Stimulated activated naive B cell treated with anti-CD40 and anti-IgM and Interleukin-4, amounts not matched to agents 10 μg/mL and 1 μg/mL and 100 μg/mL, for 72 hours (primary cell): ENCODE measurements around the gene RGS17.
A peak's percentile ranks its signal among the peaks of the same experiment; 100 is the strongest.
"Not testable (repeated sequence)": the region's sequence is repeated elsewhere in the genome, so short reads cannot be mapped to it uniquely, and the experiment has no call there.

Source experiments
- ATAC-seq, 2 donors: fragments of 150-1000 bp; cut with Tn5 transposase; replicated peaks; 2 replicates each; pipeline ENCODE4 v1.10.0; 2021; ENCODE audit warnings: moderate library complexity in 1 of 2
- DNase-seq: peaks from one replicate; pipeline ENCODE4 v3.0.0; 2021
- H3K27ac Mint-ChIP-seq: one replicate; pipeline ENCODE4 v1.8.0; 2022; ENCODE audit warnings: mild to moderate bottlenecking, mixed read lengths
- H3K27me3 Mint-ChIP-seq, 2 donors: one replicate each; pipeline ENCODE4 v1.8.0; 2022; ENCODE audit warnings: mixed read lengths in 2 of 2
- H3K36me3 Mint-ChIP-seq, 2 donors: one replicate each; pipeline ENCODE4 v1.8.0; 2022; ENCODE audit warnings: mixed read lengths in 2 of 2, mild to moderate bottlenecking in 1 of 2
- H3K4me1 Mint-ChIP-seq, 2 donors: one replicate each; pipeline ENCODE4 v1.8.0; 2022; ENCODE audit warnings: mixed read lengths in 2 of 2, mild to moderate bottlenecking in 1 of 2
- H3K4me3 Mint-ChIP-seq, 2 donors: one replicate each; pipeline ENCODE4 v1.8.0; 2022; ENCODE audit warnings: mild to moderate bottlenecking in 2 of 2, mixed read lengths in 2 of 2, moderate library complexity in 1 of 2
- H3K9me3 Mint-ChIP-seq, 2 donors: one replicate each; pipeline ENCODE4 v1.8.0; 2022; ENCODE audit warnings: mixed read lengths in 2 of 2, mild to moderate bottlenecking in 1 of 2

Gene RGS17

GRCh38 chr6:153023977-153024708 lies 106.9 kb downstream of the RGS17 start:
- H3K4me1 Mint-ChIP-seq, result no peaks in the 10 kb centered on the region
- peaks cover 12 to 27% of the 10 kb centered on the region in 2 donors for H3K27me3 Mint-ChIP-seq
- no peaks in the 10 kb centered on the region for H3K9me3 Mint-ChIP-seq
- no peaks in the 10 kb centered on the region for H3K36me3 Mint-ChIP-seq
- no peak overlapping the region for H3K4me3 Mint-ChIP-seq
- DNase-seq (peak; percentile 24), ATAC-seq (peak; percentile 98 to 99)
- H3K27ac Mint-ChIP-seq, result no peak overlapping the region

DNA sequence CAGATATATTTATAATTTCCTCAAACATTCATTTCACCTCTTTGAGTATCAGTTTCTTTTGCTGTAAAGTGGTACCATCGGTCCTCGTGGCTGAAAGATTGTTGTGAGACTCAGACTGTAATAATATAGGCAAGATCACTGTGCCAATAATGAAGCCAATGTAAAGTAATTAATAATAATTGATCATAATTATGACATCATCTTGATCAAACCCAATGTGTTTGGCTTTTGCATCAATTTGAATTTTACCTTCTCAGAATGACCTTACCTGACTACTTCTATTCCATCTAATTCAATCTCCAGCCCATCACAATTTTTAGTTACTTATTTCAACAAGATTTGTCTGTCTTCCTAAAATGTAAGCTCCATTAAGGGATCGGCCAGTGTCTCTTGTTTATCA lies 112.7 kb downstream of the RGS17 start:
- no peaks in the 10 kb centered on the region for H3K36me3 Mint-ChIP-seq
- peaks cover 10 to 19% of the 10 kb centered on the region in 2 donors for H3K27me3 Mint-ChIP-seq
- no peak for ATAC-seq
- DNase-seq, result no peak
- H3K27ac Mint-ChIP-seq, result no peak overlapping the region
- H3K9me3 Mint-ChIP-seq, result no peaks in the 10 kb centered on the region
- H3K4me3 Mint-ChIP-seq, result no peak overlapping the region
- H3K4me1 Mint-ChIP-seq, result no peaks in the 10 kb centered on the region

- DNase-seq (no peak), ATAC-seq (no peak)
- Mint-ChIP-seq H3K27ac (no peak overlapping the region), H3K4me1 (no peaks in the 10 kb centered on the region), H3K27me3 (peaks cover 10 to 19% of the 10 kb centered on the region in 2 donors), H3K4me3 (no peak overlapping the region), H3K9me3 (no peaks in the 10 kb centered on the region), H3K36me3 (no peaks in the 10 kb centered on the region)
Measured at GRCh38 chr6:153016846-153017245, 114.2 kb downstream of the RGS17 start.

DNA sequence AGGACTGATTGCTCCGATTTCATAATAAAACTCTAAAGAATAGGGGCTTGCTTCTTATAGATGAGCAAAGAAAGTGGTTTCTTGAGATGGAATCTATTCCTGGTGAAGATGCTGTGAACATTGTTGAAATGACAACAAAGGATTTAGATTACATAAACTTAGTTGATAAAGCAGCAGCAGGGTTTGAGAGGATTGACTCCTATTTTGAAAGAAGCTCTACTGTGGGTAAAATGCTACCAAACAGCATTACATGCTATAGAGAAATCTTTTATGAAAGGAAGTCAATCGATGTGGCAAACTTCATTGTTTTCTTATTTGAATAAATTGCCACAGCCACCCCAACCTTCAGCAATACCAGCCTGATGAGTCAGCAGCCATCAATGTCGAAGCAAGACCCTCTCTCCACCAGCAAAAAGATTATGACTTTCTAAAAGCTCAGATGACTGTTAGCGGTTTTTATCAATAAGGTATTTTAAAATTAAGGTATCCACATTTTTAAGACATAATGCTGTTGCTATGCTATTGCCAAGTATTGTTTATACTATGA lies 115.9 kb downstream of the RGS17 start:
- ATAC-seq, result no peak
- H3K9me3 Mint-ChIP-seq, result no peaks in the 10 kb centered on the region
- H3K27me3 Mint-ChIP-seq, result peaks cover 10 to 19% of the 10 kb centered on the region in 2 donors

GRCh38 chr6:153013438-153013837 lies 117.6 kb downstream of the RGS17 start:
- Mint-ChIP-seq H3K36me3 (no peaks in the 10 kb centered on the region), H3K4me3 (no peak overlapping the region), H3K27ac (no peak overlapping the region), H3K9me3 (no peaks in the 10 kb centered on the region), H3K27me3 (peaks cover 6 to 15% of the 10 kb centered on the region in 2 donors), H3K4me1 (no peaks in the 10 kb centered on the region)
- DNase-seq (no peak), ATAC-seq (no peak)

More for the DNA sequence above, 115.9 kb downstream of the RGS17 start:
- no peak for DNase-seq
- H3K36me3 Mint-ChIP-seq, result no peaks in the 10 kb centered on the region
- H3K27ac Mint-ChIP-seq, result no peak overlapping the region
- no peak overlapping the region for H3K4me3 Mint-ChIP-seq
- H3K4me1 Mint-ChIP-seq, result no peaks in the 10 kb centered on the region

DNA sequence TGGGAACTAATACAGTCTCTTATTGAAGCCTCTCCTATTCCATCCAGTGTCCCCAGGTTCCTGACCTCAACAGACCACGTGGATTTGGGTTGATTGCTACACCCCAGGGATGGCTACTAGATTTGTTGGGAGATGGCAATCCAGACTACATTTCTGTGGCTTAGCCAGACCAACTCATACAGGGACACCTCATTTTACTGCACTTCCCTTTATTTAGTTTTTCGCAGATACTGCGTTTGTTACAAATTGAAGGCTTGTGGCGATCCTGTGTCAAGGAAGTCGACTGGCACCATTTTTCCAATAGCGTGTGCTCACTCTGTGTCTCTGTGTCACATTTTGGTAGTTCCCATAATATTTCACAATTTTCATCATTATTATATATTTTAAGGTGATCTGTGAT lies 118.2 kb downstream of the RGS17 start:
- ATAC-seq, result no peak
- H3K27me3 Mint-ChIP-seq, result peaks cover 6 to 12% of the 10 kb centered on the region in 2 donors
- H3K27ac Mint-ChIP-seq, result no peak overlapping the region

GRCh38 chr6:153003366-153003690 lies 127.8 kb downstream of the RGS17 start:
- Mint-ChIP-seq H3K9me3 (peaks cover 0 to 2% of the 10 kb centered on the region in 2 donors), H3K27me3 (no peaks in the 10 kb centered on the region), H3K27ac (peak overlapping the region; percentile 99), H3K4me1 (peaks cover 14 to 31% of the 10 kb centered on the region in 2 donors), H3K36me3 (peaks cover 12 to 19% of the 10 kb centered on the region in 2 donors), H3K4me3 (peak overlapping the region; percentile 98 to 100)
- ATAC-seq (peak in 1 of 2 donors; percentile 12), DNase-seq (no peak)

More for the DNA sequence above, 118.2 kb downstream of the RGS17 start:
- Mint-ChIP-seq H3K36me3 (no peaks in the 10 kb centered on the region), H3K4me3 (no peak overlapping the region), H3K4me1 (no peaks in the 10 kb centered on the region), H3K9me3 (no peaks in the 10 kb centered on the region)
- no peak for DNase-seq

- Mint-ChIP-seq H3K4me3 (peak within 1 kb of the TSS; percentile 98 to 100), H3K27me3 (no peaks in the 10 kb centered on the region), H3K27ac (peak within 1 kb of the TSS; percentile 99), H3K36me3 (peaks cover 12 to 19% of the 10 kb centered on the region in 2 donors), H3K4me1 (peaks cover 14 to 31% of the 10 kb centered on the region in 2 donors), H3K9me3 (peaks cover 0 to 2% of the 10 kb centered on the region in 2 donors)
- peak; percentile 92 to 93 for ATAC-seq
- DNase-seq, result peak; percentile 88
Measured at GRCh38 chr6:153002613-153003365, 128.3 kb downstream of the RGS17 start, which contains the start of gene MTRF1L. MTRF1L (minus strand) TSS chr6:153002709; CDS start chr6:153002685, 24 bp downstream.

DNA sequence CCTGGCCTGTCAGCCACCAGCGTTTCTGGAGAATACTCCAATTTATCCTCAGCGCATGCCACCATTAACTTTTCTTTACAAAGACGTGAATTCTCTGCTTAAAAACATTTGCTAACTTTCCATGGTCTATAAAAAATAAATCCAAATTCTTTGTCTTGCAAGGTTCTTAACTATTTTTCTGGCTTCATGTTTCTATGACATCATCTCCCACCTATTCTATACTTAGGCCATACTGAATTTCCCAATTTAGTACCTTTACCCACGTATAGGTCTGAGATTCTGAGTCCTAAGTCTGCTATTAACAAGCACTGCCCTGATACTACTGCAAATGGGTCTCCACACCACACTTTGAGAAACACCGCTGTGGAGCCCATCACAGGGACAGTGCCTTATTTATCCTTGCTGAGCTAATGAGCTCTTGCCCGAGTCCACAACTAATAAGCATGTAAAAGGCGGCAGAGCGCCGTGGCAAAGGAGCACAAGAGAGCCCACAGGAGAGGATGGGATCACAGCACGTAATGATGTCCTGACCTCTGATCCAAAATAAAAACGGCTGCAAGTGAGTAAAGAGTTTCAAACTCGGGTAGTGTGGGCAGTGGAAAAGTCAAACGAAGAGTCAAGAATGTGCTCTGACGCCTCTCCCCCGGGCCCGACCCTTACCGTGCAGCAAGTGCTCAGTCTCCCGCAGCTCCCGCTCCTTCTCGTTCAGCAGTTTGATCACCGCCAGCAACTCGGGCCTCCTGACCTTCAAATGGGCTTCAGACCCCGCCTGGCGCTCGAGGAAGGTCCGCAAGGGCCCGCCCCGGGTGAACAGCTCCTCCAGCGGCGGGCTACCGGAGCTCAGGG lies 129.1 kb downstream of the RGS17 start:
- DNase-seq (no peak), ATAC-seq (peak; percentile 48)
- peaks cover 16 to 36% of the 10 kb centered on the region in 2 donors for H3K4me1 Mint-ChIP-seq

GRCh38 chr6:153000790-153001189 lies 130.3 kb downstream of the RGS17 start:
- ATAC-seq, DNase-seq, H3K27me3 Mint-ChIP-seq, H3K27ac Mint-ChIP-seq, H3K9me3 Mint-ChIP-seq: not testable (repeated sequence)
- Mint-ChIP-seq H3K36me3 (peaks cover 18 to 29% of the 10 kb centered on the region in 2 donors), H3K4me3 (peak overlapping the region; percentile 98 to 100), H3K4me1 (peaks cover 19 to 45% of the 10 kb centered on the region in 2 donors)

More for the DNA sequence above, 129.1 kb downstream of the RGS17 start:
- Mint-ChIP-seq H3K9me3 (peaks cover 0 to 2% of the 10 kb centered on the region in 2 donors), H3K27me3 (no peaks in the 10 kb centered on the region), H3K36me3 (peaks cover 16 to 25% of the 10 kb centered on the region in 2 donors), H3K27ac (peak overlapping the region; percentile 99), H3K4me3 (peak overlapping the region; percentile 98 to 100)

DNA sequence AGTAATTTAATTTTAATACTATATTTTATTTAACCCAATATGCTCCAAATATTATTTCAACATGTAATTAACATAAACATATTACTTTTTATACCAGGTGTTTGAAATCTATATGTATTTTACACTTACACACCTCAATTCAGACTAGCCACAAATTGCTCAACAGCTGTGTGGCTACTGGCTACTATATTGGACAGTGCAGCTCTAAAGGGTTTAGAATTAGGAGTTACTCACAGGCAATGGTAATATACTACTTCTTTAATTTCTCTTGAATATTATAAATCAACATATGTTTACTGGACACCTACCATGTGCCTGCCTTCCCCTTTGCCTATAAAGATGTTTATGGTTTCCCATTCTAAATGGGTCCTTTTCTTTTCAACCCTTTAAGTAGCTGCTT lies 130.8 kb downstream of the RGS17 start:
- peaks cover 0 to 2% of the 10 kb centered on the region in 2 donors for H3K9me3 Mint-ChIP-seq
- H3K27ac Mint-ChIP-seq, result peak overlapping the region; percentile 37
- DNase-seq (no peak), ATAC-seq (no peak)
- peaks cover 19 to 49% of the 10 kb centered on the region in 2 donors for H3K4me1 Mint-ChIP-seq
- H3K36me3 Mint-ChIP-seq, result peaks cover 18 to 29% of the 10 kb centered on the region in 2 donors
- H3K4me3 Mint-ChIP-seq, result peak overlapping the region; percentile 6 to 56
- H3K27me3 Mint-ChIP-seq, result no peaks in the 10 kb centered on the region

DNA sequence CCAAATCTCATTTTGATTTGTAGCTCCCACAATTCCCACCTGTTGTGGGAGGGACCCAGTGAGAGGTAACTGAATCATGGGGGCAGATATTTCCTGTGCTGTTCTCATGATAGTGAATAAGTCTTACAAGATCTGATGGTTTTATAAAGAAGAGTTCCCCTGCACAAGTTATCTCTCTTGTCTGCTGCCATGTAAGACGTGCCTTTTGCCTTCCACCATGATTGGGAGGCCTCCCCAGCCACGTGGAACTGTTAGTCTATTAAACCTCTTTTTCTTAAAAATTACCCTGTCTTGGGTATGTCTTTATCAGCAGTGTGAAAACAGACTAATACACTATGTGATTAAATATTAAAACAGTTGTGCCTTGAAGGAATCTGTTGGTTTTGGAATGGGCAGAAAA lies 131.5 kb downstream of the RGS17 start:
- H3K27me3 Mint-ChIP-seq, DNase-seq, ATAC-seq, H3K9me3 Mint-ChIP-seq, H3K4me3 Mint-ChIP-seq: not testable (repeated sequence)
- peaks cover 18 to 29% of the 10 kb centered on the region in 2 donors for H3K36me3 Mint-ChIP-seq
- H3K27ac Mint-ChIP-seq, result peak overlapping the region; percentile 62
- peaks cover 19 to 49% of the 10 kb centered on the region in 2 donors for H3K4me1 Mint-ChIP-seq

- ATAC-seq, result no peak
- H3K9me3 Mint-ChIP-seq, result no peaks in the 10 kb centered on the region
- H3K36me3 Mint-ChIP-seq, result peaks cover 13 to 27% of the 10 kb centered on the region in 2 donors
- DNase-seq, result no peak
- H3K4me1 Mint-ChIP-seq, result peaks cover 7 to 18% of the 10 kb centered on the region in 2 donors
- H3K27me3 Mint-ChIP-seq, result no peaks in the 10 kb centered on the region
- H3K4me3 Mint-ChIP-seq, result no peak overlapping the region
- H3K27ac Mint-ChIP-seq, result no peak overlapping the region
Measured at GRCh38 chr6:152993847-152994246, 137.2 kb downstream of the RGS17 start.

DNA sequence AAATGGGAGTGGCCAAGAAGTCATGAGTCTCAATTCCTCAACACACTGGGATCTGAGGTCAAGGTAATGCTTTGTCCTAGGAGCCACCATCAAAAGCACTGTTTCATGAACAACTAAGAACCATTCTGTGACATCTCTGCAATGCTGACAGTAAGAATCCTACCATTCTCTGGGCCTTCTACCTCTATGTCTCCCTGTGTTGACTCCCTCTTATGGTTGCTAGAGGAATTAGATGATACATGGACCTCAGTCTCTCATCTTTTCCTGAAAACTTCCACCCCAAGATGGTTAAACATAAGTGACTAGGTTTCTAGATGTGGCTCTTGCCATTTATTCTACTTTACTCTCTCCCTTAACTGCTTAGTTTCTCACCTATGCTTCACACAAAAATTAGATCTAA lies 137.7 kb downstream of the RGS17 start:
- H3K4me3 Mint-ChIP-seq, result no peak overlapping the region

More for the DNA sequence above, 137.7 kb downstream of the RGS17 start:
- DNase-seq (no peak), ATAC-seq (no peak)
- Mint-ChIP-seq H3K9me3 (no peaks in the 10 kb centered on the region), H3K4me1 (peaks cover 7 to 18% of the 10 kb centered on the region in 2 donors), H3K27ac (no peak overlapping the region), H3K36me3 (peaks cover 13 to 27% of the 10 kb centered on the region in 2 donors), H3K27me3 (no peaks in the 10 kb centered on the region)
